Stimulated activated CD8-positive, alpha-beta memory T cell treated with anti-CD3 and anti-CD28 coated beads, Interleukin-7, amount 100 ng/mL, for 4 hours (primary cell): Measurements from ENCODE around the gene OR4D9.

ENCODE experiments used
- DNase-seq, 2 donors: peaks; one replicate each; pipeline ENCODE4 v3.0.0-alpha.2; 2020; ENCODE audit warnings: low read depth in 2 of 2

Gene OR4D9

GRCh38 chr11:59550842-59551658 is 39.7 kb downstream of the OR4D9 start:
- DNase-seq, result peak; percentile 58 to 72

GRCh38 chr11:59551659-59552521 is 40.6 kb downstream of the OR4D9 start:
- no peak for DNase-seq

GRCh38 chr11:59552844-59553243 is 41.5 kb downstream of the OR4D9 start:
- DNase-seq, result no peak

DNA sequence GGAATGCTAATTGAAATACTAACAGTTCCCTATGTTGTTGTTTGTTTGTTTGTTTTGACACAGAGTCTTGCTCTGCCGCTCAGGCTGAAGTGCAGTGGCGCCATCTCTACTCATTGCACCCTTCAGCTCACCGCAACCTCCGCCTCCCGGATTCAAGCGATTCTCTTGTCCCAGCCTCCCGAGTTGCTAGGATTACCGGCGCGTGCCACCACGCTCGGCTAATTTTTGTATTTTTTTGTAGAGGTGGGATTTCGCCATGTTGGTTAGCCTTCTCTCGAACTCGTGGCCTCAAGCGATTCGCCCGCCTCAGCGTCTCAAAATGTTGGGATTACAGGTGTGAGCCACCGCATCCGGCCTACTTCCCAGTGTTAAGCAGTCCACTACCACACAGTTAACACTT is 42.0 kb downstream of the OR4D9 start:
- no peak for DNase-seq

DNA sequence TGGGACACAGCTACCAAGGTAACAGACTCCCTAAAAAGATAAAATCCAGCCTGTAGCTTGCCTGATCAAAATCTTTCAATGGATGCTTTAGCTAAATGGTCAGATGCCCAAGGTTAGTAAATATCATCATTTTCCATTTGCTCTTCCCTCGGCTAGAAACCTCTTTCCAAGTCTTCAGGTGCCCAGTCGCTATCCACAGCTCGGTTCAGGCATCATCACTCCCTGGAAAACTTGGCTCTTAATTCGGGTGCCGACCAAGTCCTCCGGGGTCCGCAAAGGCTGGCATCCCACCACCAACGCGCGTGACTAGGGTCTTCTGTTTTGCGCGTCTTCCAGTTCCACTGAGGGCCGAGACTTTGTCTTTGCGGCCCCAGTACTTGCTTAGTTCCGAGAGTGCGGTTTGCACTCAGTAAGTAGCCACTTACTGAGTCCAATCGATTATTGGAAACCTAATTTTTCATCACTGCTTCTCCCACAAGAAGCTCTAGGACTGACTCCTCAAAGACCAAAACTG is 44.3 kb downstream of the OR4D9 start:
- DNase-seq, result no peak

DNA sequence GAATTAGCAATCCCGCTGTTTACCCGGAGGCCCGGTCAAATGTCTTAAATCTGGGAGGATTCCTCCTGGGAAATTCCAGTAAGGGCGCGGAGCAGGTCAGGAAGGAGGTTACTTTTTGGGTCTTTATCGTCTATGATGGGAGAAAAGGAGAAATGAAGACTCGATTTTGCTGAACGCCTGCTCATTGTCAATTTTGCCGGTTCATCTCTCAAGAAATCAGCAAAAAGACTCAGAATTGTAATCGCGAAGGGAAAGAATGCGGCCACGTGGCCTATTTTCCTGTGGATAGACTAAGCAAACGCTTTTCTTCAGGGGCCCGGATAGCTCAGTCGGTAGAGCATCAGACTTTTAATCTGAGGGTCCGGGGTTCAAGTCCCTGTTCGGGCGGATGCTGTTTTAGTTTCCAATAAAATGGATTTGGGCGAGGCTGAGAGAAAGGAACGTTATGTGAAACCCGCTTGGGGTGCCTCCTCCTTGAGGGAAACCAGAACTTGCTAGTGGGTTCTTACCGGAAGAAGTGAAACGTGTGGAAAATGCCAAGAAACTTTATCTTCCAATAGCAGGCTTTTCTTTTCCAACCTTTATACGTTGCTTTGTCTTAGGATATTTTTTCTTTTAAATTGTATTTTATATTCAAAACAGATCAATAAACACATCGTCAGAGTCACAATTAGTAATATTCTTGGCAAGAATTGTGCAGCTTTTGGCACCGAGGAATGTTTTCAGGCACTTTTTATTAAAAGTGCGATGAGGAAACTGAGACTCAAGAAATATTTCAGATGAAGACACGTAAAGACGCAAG is 45.0 kb downstream of the OR4D9 start:
- peak; percentile 43 to 57 for DNase-seq

DNA sequence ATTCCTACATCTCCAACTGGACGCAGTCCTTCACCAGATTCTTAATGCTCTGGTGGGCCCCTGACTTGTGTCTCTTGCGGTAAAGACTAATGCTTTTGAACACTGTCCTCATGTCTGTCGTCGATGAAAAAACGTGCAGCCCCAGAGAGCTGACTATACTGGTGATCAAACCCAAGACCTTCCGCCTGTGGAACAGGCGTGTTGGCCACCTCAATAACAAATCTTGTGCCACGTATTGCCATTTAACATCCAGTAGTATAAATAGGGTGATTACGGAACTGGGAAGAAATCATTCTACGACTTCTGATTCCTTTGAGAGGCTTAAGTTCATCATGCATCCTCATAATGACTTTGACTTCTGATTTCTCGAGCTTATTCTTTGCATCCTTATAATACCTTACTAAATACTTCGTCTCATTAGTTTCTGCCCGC is 45.6 kb downstream of the OR4D9 start:
- DNase-seq, result no peak

DNA sequence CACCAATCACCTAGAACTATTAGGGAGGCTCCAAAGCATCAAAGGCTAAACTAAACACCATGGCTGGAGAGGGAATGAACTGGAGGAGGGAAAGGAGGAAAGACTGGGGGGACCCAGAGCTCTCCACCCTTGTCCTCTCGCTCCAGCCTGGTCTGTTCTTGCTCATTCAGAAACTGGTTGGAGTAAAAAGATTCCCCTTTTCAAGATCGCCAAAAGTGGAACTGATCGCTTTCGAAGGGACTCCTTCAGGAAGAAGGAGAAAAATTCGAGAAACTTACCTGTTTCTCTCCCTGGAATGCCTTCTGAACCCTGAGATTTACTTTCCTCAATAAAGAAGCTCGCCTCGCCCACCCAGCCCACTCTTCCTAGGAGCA is 46.9 kb downstream of the OR4D9 start:
- DNase-seq, result no peak

GRCh38 chr11:59559886-59560285 is 48.5 kb downstream of the OR4D9 start:
- no peak for DNase-seq

DNA sequence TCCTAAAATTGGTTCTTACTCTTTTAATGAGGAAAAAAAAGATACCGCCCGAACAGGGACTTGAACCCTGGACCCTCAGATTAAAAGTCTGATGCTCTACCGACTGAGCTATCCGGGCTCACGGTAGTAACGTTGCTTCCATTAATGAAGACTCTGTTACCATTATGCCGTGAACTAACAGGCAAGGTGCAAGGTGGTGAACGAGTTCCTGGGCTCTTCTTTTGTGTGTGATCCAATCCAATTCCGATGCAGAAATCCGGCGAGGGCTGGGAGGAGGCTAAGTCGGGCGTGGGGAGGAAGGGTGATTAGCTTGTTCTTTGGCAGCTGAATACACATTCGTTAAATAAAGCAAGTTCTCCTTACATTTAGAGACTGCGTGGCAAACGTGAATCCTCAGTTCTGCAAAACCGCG is 49.0 kb downstream of the OR4D9 start:
- peak; percentile 20 to 63 for DNase-seq

GRCh38 chr11:59560702-59561473 is 49.5 kb downstream of the OR4D9 start:
- DNase-seq, result peak; percentile 72 to 77

GRCh38 chr11:59562292-59562691 is 51.0 kb downstream of the OR4D9 start:
- no peak for DNase-seq
